Activated T-cell treated with anti-CD3 and anti-CD28 coated beads, Interleukin-2, amount 50 U/mL, for 48 hours (primary cell): ENCODE results near the gene NPB.
A peak's percentile ranks its signal among the peaks of the same experiment; 100 is the strongest.

ENCODE experiments used
- DNase-seq, 2 experiments: peaks; one replicate each; pipeline ENCODE4 v3.0.0-alpha.2; 2020

The NPB gene

GRCh38 chr17:81869221-81870130, 32.6 kb upstream of the NPB start:
- peak; percentile 75 to 77 for DNase-seq

DNA sequence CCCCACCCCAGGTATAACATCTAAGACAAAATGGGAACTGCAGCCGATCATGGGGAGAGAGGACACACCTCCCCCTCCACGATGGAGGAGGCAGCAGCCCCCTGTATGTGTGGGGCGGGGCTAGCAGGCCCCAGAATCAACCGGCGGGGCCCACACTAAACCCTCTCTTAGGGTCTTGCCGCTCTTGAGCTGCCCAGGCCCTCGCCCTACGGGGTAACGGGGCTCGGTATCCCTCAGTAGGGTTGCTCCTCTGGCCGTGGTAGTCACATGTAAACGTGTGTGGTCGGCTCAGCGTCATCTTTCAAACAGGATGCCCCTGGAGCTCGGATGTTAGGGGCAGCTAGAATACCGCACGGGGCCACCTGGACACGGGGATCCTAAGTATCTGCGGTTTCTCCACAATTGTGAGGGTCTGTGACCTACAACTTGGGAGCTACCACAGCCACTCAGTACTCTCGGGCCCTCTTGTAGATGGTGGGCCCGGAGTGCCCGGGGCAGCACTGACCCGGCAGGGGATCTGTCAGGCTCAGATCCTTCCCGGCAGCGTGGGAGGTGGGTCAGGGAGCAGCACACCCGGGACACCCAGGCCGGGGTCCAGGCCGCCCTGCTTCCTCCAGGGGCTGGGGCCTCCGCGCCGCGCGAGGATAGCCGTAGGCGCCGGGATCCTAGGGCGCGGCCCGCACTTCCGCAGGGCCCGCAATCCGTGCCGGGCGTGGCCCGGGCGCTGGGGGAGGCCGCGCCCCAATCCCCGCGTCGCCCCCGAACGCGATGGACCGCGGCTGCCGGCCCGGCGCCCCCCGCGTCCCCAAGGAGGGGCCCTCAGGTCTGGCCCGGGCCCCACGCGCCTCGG, 31.7 kb upstream of the NPB start:
- peak; percentile 70 to 72 for DNase-seq

DNA sequence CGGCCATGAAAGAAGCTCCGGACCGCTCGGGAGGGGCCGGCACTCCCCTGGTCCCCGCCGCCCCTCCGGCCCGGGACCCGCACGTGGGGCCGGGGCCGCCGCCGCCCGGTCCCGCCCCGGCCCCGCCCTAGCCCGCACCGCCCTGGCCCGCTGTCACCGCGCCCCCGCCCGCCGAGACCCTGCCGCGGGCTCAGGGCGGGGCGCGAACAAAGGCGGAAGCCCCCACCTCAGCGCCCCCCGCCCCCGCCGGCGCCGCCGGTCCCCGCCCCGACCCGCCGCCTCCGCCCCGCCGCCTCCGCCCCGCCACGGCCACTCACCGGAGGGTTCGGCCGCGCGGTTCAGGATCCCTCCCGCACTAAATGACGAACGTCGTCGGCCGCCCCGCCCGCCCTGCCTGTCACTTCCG, 31.1 kb upstream of the NPB start, which contains the start of gene ARHGDIA:
Gene ARHGDIA (minus strand): TSS at position 357 of the 406 bp plus-strand sequence. CDS start 1,407 bp downstream, outside the sequence.
- DNase-seq, result no peak

GRCh38 chr17:81871387-81872230, 30.4 kb upstream of the NPB start:
- peak; percentile 96 for DNase-seq

- no peak for DNase-seq
Measured at GRCh38 chr17:81877569-81877968, 24.5 kb upstream of the NPB start.

- DNase-seq, result no peak
Measured at GRCh38 chr17:81878294-81878693, 23.7 kb upstream of the NPB start.

- DNase-seq, result no peak
Measured at GRCh38 chr17:81879121-81879520, 22.9 kb upstream of the NPB start.

DNA sequence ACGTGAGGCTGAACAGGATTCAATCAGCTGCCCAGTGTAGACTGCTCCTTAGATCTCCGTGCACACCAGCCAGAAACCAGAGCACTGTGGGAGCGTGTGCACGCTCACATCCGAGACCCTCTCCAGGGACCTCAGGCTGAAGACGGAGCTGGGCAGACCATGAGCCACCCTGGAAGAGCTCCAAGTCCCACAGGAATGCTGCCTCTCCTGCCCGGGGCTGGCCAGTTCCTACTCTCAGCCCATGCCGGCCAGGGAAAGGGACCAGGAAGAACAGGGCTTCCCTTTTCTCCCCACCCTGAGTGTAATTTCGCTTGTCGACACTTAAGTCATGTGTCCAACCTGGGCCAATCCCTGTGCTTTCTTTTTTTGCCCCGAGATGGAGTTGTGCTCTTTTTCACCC, 17.5 kb upstream of the NPB start:
- DNase-seq, result no peak

GRCh38 chr17:81884968-81885367, 17.1 kb upstream of the NPB start:
- DNase-seq, result no peak

GRCh38 chr17:81885454-81885853, 16.6 kb upstream of the NPB start:
- no peak for DNase-seq

GRCh38 chr17:81885869-81886548, 16.0 kb upstream of the NPB start:
- DNase-seq, result no peak

DNA sequence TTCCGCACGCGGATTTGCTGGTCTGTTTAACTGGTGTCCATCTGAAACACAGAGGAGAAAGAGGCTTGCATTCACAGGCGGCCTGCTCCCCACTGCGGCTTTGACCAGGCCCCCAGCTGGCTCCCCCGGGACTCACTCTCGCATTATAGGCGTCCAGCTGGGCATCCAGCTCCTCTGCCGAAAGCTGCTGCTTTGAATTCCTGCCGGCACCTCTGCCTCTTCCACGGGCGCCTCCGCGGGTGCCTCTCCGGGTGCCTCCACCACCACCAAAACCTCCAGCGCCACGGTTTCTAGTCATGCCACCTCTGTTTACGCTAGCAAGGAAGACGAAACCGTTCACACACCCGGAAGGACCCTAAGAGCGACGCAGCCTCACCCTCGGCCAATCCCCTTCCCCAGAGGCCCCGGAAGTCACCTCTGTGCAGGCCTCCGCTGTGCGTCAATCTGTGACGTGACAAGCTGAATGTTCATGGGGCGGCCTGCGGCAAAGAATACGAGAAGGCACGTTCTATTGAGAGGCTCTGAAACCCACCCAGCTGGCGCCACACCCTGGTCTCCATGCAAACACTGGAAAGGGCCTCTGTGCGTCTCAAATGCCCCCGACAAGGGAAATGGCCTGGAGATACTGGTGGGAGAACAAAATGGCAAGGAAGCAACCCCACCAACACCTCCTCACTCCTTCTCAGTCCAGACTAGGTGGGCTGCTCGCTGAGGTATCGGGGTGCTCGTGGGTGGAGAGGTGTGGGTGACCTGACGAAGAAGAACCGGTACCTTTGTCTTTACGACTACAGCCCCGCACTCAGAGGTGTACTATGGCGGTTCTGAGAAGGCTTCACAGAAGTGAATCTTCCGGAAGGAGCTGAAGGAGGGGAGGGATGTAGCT, 13.7 kb upstream of the NPB start:
- no peak for DNase-seq

DNA sequence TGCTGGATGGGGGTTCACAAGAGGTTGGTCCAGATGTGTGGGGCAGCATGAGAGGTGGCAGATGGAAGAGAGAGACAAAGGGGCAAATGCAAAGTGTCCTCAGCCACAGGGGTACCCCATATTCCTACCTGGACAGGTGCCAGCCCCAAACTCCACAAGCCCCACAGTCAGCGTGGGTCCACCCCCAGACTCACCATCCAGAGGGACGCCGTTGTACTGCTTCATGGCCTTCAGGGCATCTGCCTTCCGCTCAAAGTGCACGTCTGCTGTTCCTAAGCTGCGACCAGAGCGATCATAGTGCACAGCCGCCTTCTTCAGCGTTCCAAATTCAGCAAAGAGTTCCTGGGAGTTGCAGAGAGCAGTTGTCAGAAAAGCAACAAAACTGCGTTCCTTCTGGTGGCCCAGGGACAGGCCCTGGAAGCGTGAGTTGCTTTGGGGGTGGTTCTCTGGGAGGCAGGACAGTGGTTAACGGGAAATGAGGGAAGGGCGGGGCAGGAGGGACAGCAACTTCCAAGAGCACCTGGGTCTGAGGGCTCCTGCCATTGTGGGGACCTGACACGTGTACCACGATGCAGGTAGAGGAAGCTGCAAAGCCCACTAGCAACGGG, 12.9 kb upstream of the NPB start:
- DNase-seq, result no peak

DNA sequence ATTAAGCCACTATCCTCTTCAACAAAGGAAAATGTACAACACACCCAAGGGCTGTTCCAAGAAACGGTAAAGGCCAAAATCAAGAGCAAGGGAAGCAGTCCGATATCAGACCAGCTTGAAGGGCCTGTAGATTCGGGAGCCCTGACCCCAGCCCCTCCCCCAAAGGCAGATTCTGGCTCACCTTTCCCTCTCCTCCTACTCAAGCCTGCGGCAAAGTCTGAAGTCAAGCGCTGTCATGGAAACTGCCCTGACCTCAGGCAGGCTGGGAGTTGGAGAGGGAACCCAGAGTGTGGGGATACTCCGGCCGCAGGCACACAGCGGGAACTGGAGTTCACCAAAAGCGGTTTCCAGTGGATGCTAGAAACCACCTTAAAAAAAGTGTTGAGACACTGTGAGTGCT, 12.4 kb upstream of the NPB start:
- no peak for DNase-seq

- peak; percentile 43 to 49 for DNase-seq
Measured at GRCh38 chr17:81890447-81891302, 11.4 kb upstream of the NPB start.

DNA sequence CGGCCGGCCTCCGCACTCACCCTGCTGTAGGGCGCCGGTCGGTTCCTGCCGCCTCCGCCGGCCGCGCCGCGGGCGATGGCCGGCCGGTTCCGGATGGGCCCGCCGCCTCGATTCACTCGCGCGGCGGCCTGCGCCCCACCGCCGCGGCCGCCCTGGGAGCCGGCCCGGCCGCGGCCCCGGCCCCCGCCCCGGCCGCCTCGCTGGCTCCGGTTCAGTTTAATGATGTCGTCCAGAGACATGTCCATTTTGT, 10.8 kb upstream of the NPB start:
- no peak for DNase-seq

DNA sequence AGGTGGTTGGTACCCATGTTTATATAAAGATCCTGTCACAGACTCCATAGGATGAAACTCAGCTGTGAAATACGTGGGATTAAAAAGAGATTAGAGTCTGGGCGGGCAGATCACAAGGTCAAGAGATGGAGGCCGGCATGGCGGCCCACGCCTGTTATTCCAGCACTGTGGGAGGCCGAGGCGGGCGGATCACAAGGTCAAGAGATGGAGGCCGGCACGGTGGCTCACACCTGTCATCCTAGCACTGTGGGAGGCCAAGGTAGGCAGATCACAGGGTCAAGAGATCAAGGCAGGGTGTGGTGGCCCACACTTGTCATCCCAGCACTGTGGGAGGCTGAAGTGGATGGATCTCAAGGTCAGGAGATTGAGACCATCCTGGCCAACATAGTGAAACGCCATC, 6.6 kb upstream of the NPB start:
- DNase-seq, result no peak

DNA sequence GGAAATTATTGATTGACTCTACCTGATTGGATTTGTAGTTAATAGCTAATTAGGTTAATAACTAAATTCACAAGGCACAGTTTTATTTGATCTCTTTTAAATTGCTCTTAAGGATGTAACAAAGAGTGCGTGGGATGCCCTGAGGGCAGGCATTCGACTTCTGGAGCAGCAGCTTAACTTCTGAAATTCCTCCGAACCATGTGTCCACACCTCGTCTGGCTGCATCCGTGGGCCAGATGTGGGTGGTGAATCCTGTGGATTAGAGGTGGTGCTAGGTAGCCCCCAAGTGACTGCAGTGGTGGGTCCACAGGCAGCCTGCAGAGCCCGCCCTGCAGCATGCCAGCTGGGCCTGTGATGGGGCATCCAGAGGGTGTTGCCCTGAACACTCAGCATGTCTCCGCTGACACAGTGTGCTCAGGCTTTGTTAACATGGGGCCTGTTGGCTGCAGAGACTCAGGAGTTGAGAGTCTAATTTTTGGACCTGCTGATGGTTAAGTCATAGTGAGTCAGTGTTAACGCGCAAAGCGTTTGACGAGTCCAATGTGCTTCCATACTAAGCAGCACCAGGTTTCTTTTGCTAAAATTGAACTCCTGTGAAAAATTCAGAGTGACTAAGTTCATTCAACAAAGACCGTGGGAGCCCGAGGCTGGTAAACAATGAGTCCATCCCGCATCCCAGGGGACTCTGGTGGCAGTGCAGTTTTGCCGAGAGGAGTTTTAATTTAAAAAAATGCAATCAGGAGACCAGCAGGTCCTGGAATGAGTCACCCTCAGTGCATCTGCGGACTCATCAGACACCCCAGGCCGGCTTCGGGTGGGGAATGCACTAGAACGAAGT, 3.8 kb upstream of the NPB start:
- DNase-seq, result no peak

DNA sequence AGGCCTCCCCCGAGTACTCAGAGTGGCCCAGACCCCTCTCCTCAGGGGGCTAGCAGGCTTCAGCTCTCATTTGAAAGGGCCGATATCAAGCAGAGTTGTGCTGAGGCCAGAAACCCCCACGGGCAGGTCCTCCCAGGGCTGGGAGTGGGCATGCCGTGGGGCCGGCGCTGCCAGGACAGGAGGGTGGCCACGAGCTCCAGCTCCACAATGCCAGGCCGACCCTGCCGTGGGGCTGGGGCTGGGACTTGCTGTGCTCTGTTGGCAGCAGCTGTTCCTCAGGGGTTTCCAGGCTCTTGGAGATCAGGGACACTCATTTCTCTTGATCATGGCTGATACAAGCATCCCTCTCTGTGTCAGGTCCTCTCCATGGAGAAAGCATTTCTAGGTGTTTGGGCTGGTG, 3.2 kb upstream of the NPB start:
- no peak for DNase-seq
